Trophoblast cell (in vitro differentiated cells and primary cell): ENCODE data around the gene PTGIS.

Experiments used
- DNase-seq, 2 donors: peaks; one replicate each; pipeline ENCODE4 v3.0.0-alpha.2; 2016
- H2AFZ ChIP-seq: 2 replicates; pipeline ENCODE4 v1.6.1; 2013; ENCODE audit warnings: low read length, moderate library complexity, mild to moderate bottlenecking; ENCODE audit not compliant: insufficient read depth, poor library complexity
- H2AK5ac ChIP-seq: 2 replicates; pipeline ENCODE4 v1.6.1; 2013; ENCODE audit warnings: mild to moderate bottlenecking, low read length
- H2BK120ac ChIP-seq: 2 replicates; pipeline ENCODE4 v1.6.1; 2013; ENCODE audit warnings: low read length, mild to moderate bottlenecking, moderate library complexity; ENCODE audit not compliant: insufficient read depth, poor library complexity
- H2BK12ac ChIP-seq: 2 replicates; pipeline ENCODE4 v1.6.1; 2013; ENCODE audit warnings: mild to moderate bottlenecking, low read length, moderate library complexity
- H2BK5ac ChIP-seq: 2 replicates; pipeline ENCODE4 v1.6.1; 2013; ENCODE audit warnings: low read length, low read depth, moderate library complexity, mild to moderate bottlenecking; ENCODE audit not compliant: poor library complexity
- H3K14ac ChIP-seq: 2 replicates; pipeline ENCODE4 v1.6.1; 2013; ENCODE audit warnings: mild to moderate bottlenecking, low read length
- H3K18ac ChIP-seq: 2 replicates; pipeline ENCODE4 v1.6.1; 2013; ENCODE audit warnings: mild to moderate bottlenecking, low read length
- H3K23ac ChIP-seq: 2 replicates; pipeline ENCODE4 v1.6.1; 2013; ENCODE audit warnings: low read length
- H3K27ac ChIP-seq: 2 replicates; pipeline ENCODE4 v1.5.1; 2013; ENCODE audit warnings: low read depth, mild to moderate bottlenecking, inconsistent platforms, low read length, moderate library complexity
- H3K27me3 ChIP-seq: 2 replicates; pipeline ENCODE4 v1.6.1; 2013; ENCODE audit warnings: inconsistent platforms, mild to moderate bottlenecking, low read length, moderate library complexity; ENCODE audit not compliant: insufficient read depth
- H3K36me3 ChIP-seq, 2 experiments: 1 replicate in 1 of 2; 2 replicates in 1 of 2; pipeline ENCODE4 v1.6.1; 2013; ENCODE audit warnings: low read length in 2 of 2, mild to moderate bottlenecking in 2 of 2, moderate library complexity in 1 of 2; ENCODE audit not compliant: insufficient read depth in 2 of 2, control insufficient read depth in 1 of 2
- H3K4ac ChIP-seq: 2 replicates; pipeline ENCODE4 v1.6.1; 2013; ENCODE audit warnings: low read depth, mild to moderate bottlenecking, low read length, moderate library complexity
- H3K4me1 ChIP-seq, 2 experiments: 1 replicate in 1 of 2; 2 replicates in 1 of 2; pipeline ENCODE4 v1.6.1; 2013; ENCODE audit warnings: low read length in 2 of 2, mild to moderate bottlenecking in 2 of 2, moderate library complexity in 1 of 2; ENCODE audit not compliant: insufficient read depth in 2 of 2, control insufficient read depth in 1 of 2
- H3K4me2 ChIP-seq: 2 replicates; pipeline ENCODE4 v1.6.1; 2013; ENCODE audit warnings: inconsistent platforms, mild to moderate bottlenecking, low read length, moderate library complexity
- H3K4me3 ChIP-seq: 2 replicates; pipeline ENCODE4 v1.5.1; 2013; ENCODE audit warnings: mild to moderate bottlenecking, low read depth, low read length, inconsistent platforms
- H3K79me1 ChIP-seq: one replicate; pipeline ENCODE4 v1.6.1; 2013; ENCODE audit warnings: low read length
- H3K79me2 ChIP-seq: 2 replicates; pipeline ENCODE4 v1.6.1; 2013; ENCODE audit warnings: low read length, mild to moderate bottlenecking; ENCODE audit not compliant: control insufficient read depth, insufficient read depth, poor library complexity
- H3K9ac ChIP-seq: 2 replicates; pipeline ENCODE4 v1.6.1; 2013; ENCODE audit warnings: mild to moderate bottlenecking, low read length
- H3K9me3 ChIP-seq: 2 replicates; pipeline ENCODE4 v1.6.1; 2013; ENCODE audit warnings: low read depth, mild to moderate bottlenecking, control low read depth, inconsistent platforms, low read length; ENCODE audit not compliant: insufficient read depth
- H4K12ac ChIP-seq: 2 replicates; pipeline ENCODE4 v1.6.1; 2013; ENCODE audit warnings: low read depth, mild to moderate bottlenecking, low read length, moderate library complexity
- H4K8ac ChIP-seq: 2 replicates; pipeline ENCODE4 v1.6.1; 2013; ENCODE audit warnings: low read depth, mild to moderate bottlenecking, low read length, moderate library complexity
- H4K91ac ChIP-seq: one replicate; pipeline ENCODE4 v1.6.1; 2013; ENCODE audit warnings: low read depth, mild to moderate bottlenecking, low read length, moderate library complexity
- whole genome bisulfite sequencing: extraction: QIAGEN DNeasy Blood & Tissue Kit; methylation state at CpG from one replicate; pipeline ENCODE4 v1.1.7; 2013; ENCODE audit warnings: missing lambda C conversion rate; ENCODE audit not compliant: insufficient read length, insufficient coverage; ENCODE audit errors: extremely low coverage; 5-methylcytosine and 5-hydroxymethylcytosine counted together

PTGIS gene

GRCh38 chr20:49543858-49544437, 24.0 kb downstream of the PTGIS start:
- Histone ChIP-seq H4K8ac (no peak overlapping the region), H3K9ac (no peak overlapping the region), H3K9me3 (peaks cover 8% of the 10 kb centered on the region), H2AFZ (no peak overlapping the region), H3K27me3 (no peaks in the 10 kb centered on the region), H3K4me2 (no peak overlapping the region), H2BK12ac (no peak overlapping the region), H2BK120ac (no peak overlapping the region), H3K79me2 (no peaks in the 10 kb centered on the region), H2BK5ac (no peak overlapping the region), H3K18ac (no peak overlapping the region), H2AK5ac (no peak overlapping the region), H3K27ac (no peak overlapping the region), H3K4ac (no peak overlapping the region), H4K12ac (no peak overlapping the region), H3K4me1 (peaks cover 0 to 2% of the 10 kb centered on the region in 2 experiments), H3K23ac (no peak overlapping the region), H3K79me1 (no peaks in the 10 kb centered on the region), H3K36me3 (peaks cover 20 to 34% of the 10 kb centered on the region in 2 experiments), H4K91ac (no peak overlapping the region), H3K14ac (no peak overlapping the region), H3K4me3 (no peak overlapping the region)
- no CpG with 5 or more reads among the region's 10 CpGs for WGBS
- no peak for DNase-seq

GRCh38 chr20:49543071-49543857, 24.7 kb downstream of the PTGIS start:
- Histone ChIP-seq H4K8ac (peak overlapping the region; percentile 37), H2BK5ac (no peak overlapping the region), H3K9me3 (peaks cover 8% of the 10 kb centered on the region), H3K79me2 (no peaks in the 10 kb centered on the region), H3K18ac (no peak overlapping the region), H3K79me1 (no peaks in the 10 kb centered on the region), H3K36me3 (peaks cover 22 to 34% of the 10 kb centered on the region in 2 experiments), H2AK5ac (no peak overlapping the region), H3K9ac (no peak overlapping the region), H4K12ac (no peak overlapping the region), H4K91ac (peak overlapping the region; percentile 37), H2AFZ (no peak overlapping the region), H3K4me2 (no peak overlapping the region), H3K4ac (no peak overlapping the region), H3K4me3 (no peak overlapping the region), H2BK12ac (no peak overlapping the region), H3K27ac (no peak overlapping the region), H3K23ac (no peak overlapping the region), H3K27me3 (no peaks in the 10 kb centered on the region), H3K4me1 (peaks cover 0 to 2% of the 10 kb centered on the region in 2 experiments), H2BK120ac (no peak overlapping the region), H3K14ac (no peak overlapping the region)
- DNase-seq, result no peak
- no CpG with 5 or more reads among the region's 13 CpGs for WGBS

- Histone ChIP-seq H2BK12ac (no peak overlapping the region), H3K4me2 (no peak overlapping the region), H2BK120ac (no peak overlapping the region), H3K23ac (no peak overlapping the region), H3K4me1 (peaks cover 0 to 2% of the 10 kb centered on the region in 2 experiments), H3K79me1 (no peaks in the 10 kb centered on the region), H3K14ac (no peak overlapping the region), H4K12ac (no peak overlapping the region), H3K27me3 (no peaks in the 10 kb centered on the region), H3K4me3 (no peak overlapping the region), H3K4ac (no peak overlapping the region), H3K9me3 (peaks cover 8% of the 10 kb centered on the region), H3K18ac (no peak overlapping the region), H3K9ac (no peak overlapping the region), H2AK5ac (no peak overlapping the region), H4K91ac (peak overlapping the region; percentile 63), H3K79me2 (no peaks in the 10 kb centered on the region), H2BK5ac (no peak overlapping the region), H2AFZ (no peak overlapping the region), H3K27ac (no peak overlapping the region), H4K8ac (no peak overlapping the region), H3K36me3 (peaks cover 19 to 30% of the 10 kb centered on the region in 2 experiments)
- DNase-seq, result peak; percentile 95 to 96
- WGBS, result no CpG with 5 or more reads among the region's 4 CpGs
These were observed 25.4 kb downstream of the PTGIS start for GRCh38 chr20:49542514-49542991.

- Histone ChIP-seq H3K4ac (peak overlapping the region; percentile 48), H4K8ac (no peak overlapping the region), H3K4me3 (no peak overlapping the region), H2BK5ac (no peak overlapping the region), H2BK12ac (peak overlapping the region; percentile 13), H2AFZ (no peak overlapping the region), H3K9ac (no peak overlapping the region), H3K14ac (no peak overlapping the region), H3K23ac (no peak overlapping the region), H3K27me3 (no peaks in the 10 kb centered on the region), H2BK120ac (no peak overlapping the region), H2AK5ac (no peak overlapping the region), H3K4me1 (peaks cover 0 to 2% of the 10 kb centered on the region in 2 experiments), H3K4me2 (no peak overlapping the region), H3K9me3 (peaks cover 8% of the 10 kb centered on the region), H4K91ac (peak overlapping the region; percentile 63), H4K12ac (no peak overlapping the region), H3K79me2 (no peaks in the 10 kb centered on the region), H3K36me3 (peaks cover 19 to 30% of the 10 kb centered on the region in 2 experiments), H3K18ac (no peak overlapping the region), H3K27ac (no peak overlapping the region), H3K79me1 (no peaks in the 10 kb centered on the region)
- DNase-seq, result peak; percentile 74 to 96
- no CpG with 5 or more reads among the region's 18 CpGs for WGBS
These were observed 26.0 kb downstream of the PTGIS start for GRCh38 chr20:49541733-49542513.
